CD14-positive monocyte (primary cell): ENCODE measurements around the gene SNX1. TPM values are rescaled to one million over a fixed set of nuclear protein-coding genes. Genes with fewer than 3 reads are reported as not detected.

Source experiments
- DNase-seq, 3 donors: peaks; one replicate each; pipeline ENCODE4 v3.0.0-alpha.2; 2011 to 2022
- H2AFZ ChIP-seq: 2 replicates; pipeline ENCODE4 v1.6.0; 2012; ENCODE audit warnings: mild to moderate bottlenecking, low read depth, low read length, inconsistent platforms; ENCODE audit not compliant: insufficient read depth, poor library complexity, severe bottlenecking
- H3K27ac ChIP-seq, 2 donors: 1 replicate in 1 of 2; 2 replicates in 1 of 2; pipeline ENCODE4 v1.5.1; 2012 to 2013; ENCODE audit warnings: low read length in 2 of 2, control low read depth in 1 of 2, inconsistent platforms in 1 of 2, low read depth in 1 of 2, mild to moderate bottlenecking in 1 of 2
- H3K27me3 ChIP-seq, 2 donors: one replicate each; pipeline versions ENCODE4 v1.6.0 to v1.6.1; 2011 to 2013; ENCODE audit warnings: low read length in 2 of 2; ENCODE audit not compliant: control insufficient read depth in 2 of 2, insufficient read depth in 2 of 2
- H3K36me3 ChIP-seq, 2 donors: replicated peaks in 1 of 2; 1 replicate in 1 of 2; 2 replicates in 1 of 2; pipeline versions ENCODE4 v1.5.1 to v1.6.1; 2012 to 2013; ENCODE audit warnings: low read length in 2 of 2, control low read depth in 1 of 2, inconsistent platforms in 1 of 2, mild to moderate bottlenecking in 1 of 2; ENCODE audit not compliant: insufficient read depth in 2 of 2, control insufficient read depth in 1 of 2
- H3K4me1 ChIP-seq, 2 donors: 1 replicate in 1 of 2; 2 replicates in 1 of 2; pipeline versions ENCODE4 v1.5.1 to v1.6.1; 2012 to 2013; ENCODE audit warnings: low read length in 2 of 2, control low read depth in 1 of 2, inconsistent platforms in 1 of 2, mild to moderate bottlenecking in 1 of 2, moderate library complexity in 1 of 2; ENCODE audit not compliant: insufficient read depth in 2 of 2, control insufficient read depth in 1 of 2
- H3K4me2 ChIP-seq: replicated peaks from 2 replicates; pipeline ENCODE3; 2012; ENCODE audit warnings: low read length, moderate library complexity, mild to moderate bottlenecking; ENCODE audit not compliant: poor library complexity, severe bottlenecking; ENCODE audit errors: extremely low read depth
- H3K4me3 ChIP-seq, 3 experiments: fragments of 200-600 bp in 1 of 3; sonication (generic) in 1 of 3; replicated peaks in 1 of 3; 1 replicate in 2 of 3; 2 replicates in 1 of 3; pipeline ENCODE4 v1.5.1; 2011 to 2013; ENCODE audit warnings: low read length in 3 of 3, mild to moderate bottlenecking in 3 of 3, control low read depth in 2 of 3, low read depth in 2 of 3, inconsistent platforms in 1 of 3, moderate library complexity in 1 of 3
- H3K79me2 ChIP-seq: 2 replicates; pipeline ENCODE4 v1.6.0; 2012; ENCODE audit warnings: mild to moderate bottlenecking, control low read depth, inconsistent platforms, low read length, moderate library complexity; ENCODE audit not compliant: insufficient read depth
- H3K9ac ChIP-seq: 2 replicates; pipeline ENCODE4 v1.6.0; 2017; ENCODE audit warnings: low read length, mild to moderate bottlenecking; ENCODE audit not compliant: insufficient read depth, poor library complexity, severe bottlenecking
- H3K9me3 ChIP-seq, 2 donors: replicated peaks in 1 of 2; 1 replicate in 1 of 2; 2 replicates in 1 of 2; pipeline versions ENCODE4 v1.5.1 to v1.6.1; 2012 to 2013; ENCODE audit warnings: low read length in 2 of 2, control low read depth in 1 of 2; ENCODE audit not compliant: control insufficient read depth in 1 of 2, insufficient read depth in 1 of 2
- H4K20me1 ChIP-seq: 2 replicates; pipeline ENCODE4 v1.6.0; 2012; ENCODE audit warnings: mild to moderate bottlenecking, low read length, control low read depth, moderate library complexity; ENCODE audit not compliant: insufficient read depth
- H3K27ac Mint-ChIP-seq, 7 donors: one replicate each; pipeline ENCODE4 v1.8.0; 2020; ENCODE audit warnings: mild to moderate bottlenecking in 7 of 7, mixed read lengths in 7 of 7, moderate library complexity in 6 of 7, inconsistent platforms in 2 of 7
- H3K27me3 Mint-ChIP-seq, 3 donors: one replicate each; pipeline ENCODE4 v1.8.0; 2021 to 2022; ENCODE audit warnings: low read depth in 3 of 3, mild to moderate bottlenecking in 3 of 3, mixed read lengths in 3 of 3, moderate library complexity in 3 of 3, inconsistent platforms in 1 of 3
- H3K36me3 Mint-ChIP-seq, 2 donors: one replicate each; pipeline ENCODE4 v1.8.0; 2020; ENCODE audit warnings: mixed read lengths in 2 of 2, inconsistent platforms in 1 of 2, mild to moderate bottlenecking in 1 of 2
- H3K4me1 Mint-ChIP-seq: one replicate; pipeline ENCODE4 v1.8.0; 2020; ENCODE audit warnings: mild to moderate bottlenecking, mixed read lengths
- H3K4me3 Mint-ChIP-seq, 2 donors: one replicate each; pipeline ENCODE4 v1.8.0; 2020; ENCODE audit warnings: mild to moderate bottlenecking in 2 of 2, mixed read lengths in 2 of 2, moderate library complexity in 1 of 2
- H3K9me3 Mint-ChIP-seq, 7 donors: one replicate each; pipeline ENCODE4 v1.8.0; 2020 to 2022; ENCODE audit warnings: mixed read lengths in 7 of 7, mild to moderate bottlenecking in 6 of 7, moderate library complexity in 6 of 7, inconsistent platforms in 2 of 7
- WGBS: methylation state at CpG from one replicate; pipeline ENCODE4 v1.1.5; 2013; ENCODE audit warnings: missing lambda C conversion rate; ENCODE audit not compliant: insufficient coverage; 5-methylcytosine and 5-hydroxymethylcytosine counted together
- intact Hi-C, 2 donors: fragments of 100-400 bp; cut with micrococcal nuclease; formaldehyde crosslinking; loops; one replicate each; pipeline versions ENCODE4 v1.15.0 to v1.15.1; 2023
- polyA plus RNA-seq, 3 donors: library from polyadenylated mRNA; depleted of rRNA in 1 of 3; unstranded in 2 of 3; stranded (reverse) in 1 of 3; fragments of 300-500 nt in 2 of 3; fragments of >200 nt in 1 of 3; fragmentation: Illumina TruSeq in 2 of 3; gene quantifications; 1 replicate in 2 of 3; 2 replicates in 1 of 3; pipeline ENCODE4 v1.2.3, GENCODE V29; 2012 to 2021
- TF ChIP-seq, protein P1 (sequence below): fragments of 200-600 bp; IDR thresholded peaks from one replicate; pipeline ENCODE4 v1.8.0; 2022; ENCODE audit warnings: antibody characterized with exemption, mild to moderate bottlenecking

SNX1 gene
- polyA plus RNA-seq, 3 donors, result 104 to 115 (median 115) TPM

DNA sequence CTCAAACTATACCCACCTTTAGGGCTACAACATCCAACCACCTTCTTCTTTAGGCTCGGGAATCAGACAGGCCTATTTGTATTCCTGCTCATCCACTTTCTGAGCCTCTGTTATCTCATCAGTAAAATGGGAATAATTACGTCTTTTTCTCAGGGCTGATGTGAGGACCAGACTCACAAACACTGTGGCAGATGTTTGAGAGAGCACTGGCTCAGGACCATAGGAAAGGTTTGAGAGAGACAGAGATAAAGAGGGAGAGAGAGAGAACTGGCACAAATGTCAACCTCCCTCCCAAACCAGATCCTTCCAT is 44.7 kb upstream of the SNX1 start:
- peaks cover 0 to 8% of the 10 kb centered on the region in 2 donors for H3K36me3 Mint-ChIP-seq
- TF ChIP-seq, protein P1, sequence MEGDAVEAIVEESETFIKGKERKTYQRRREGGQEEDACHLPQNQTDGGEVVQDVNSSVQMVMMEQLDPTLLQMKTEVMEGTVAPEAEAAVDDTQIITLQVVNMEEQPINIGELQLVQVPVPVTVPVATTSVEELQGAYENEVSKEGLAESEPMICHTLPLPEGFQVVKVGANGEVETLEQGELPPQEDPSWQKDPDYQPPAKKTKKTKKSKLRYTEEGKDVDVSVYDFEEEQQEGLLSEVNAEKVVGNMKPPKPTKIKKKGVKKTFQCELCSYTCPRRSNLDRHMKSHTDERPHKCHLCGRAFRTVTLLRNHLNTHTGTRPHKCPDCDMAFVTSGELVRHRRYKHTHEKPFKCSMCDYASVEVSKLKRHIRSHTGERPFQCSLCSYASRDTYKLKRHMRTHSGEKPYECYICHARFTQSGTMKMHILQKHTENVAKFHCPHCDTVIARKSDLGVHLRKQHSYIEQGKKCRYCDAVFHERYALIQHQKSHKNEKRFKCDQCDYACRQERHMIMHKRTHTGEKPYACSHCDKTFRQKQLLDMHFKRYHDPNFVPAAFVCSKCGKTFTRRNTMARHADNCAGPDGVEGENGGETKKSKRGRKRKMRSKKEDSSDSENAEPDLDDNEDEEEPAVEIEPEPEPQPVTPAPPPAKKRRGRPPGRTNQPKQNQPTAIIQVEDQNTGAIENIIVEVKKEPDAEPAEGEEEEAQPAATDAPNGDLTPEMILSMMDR, result no peak
- Histone ChIP-seq H3K9ac (no peak overlapping the region), H2AFZ (no peak overlapping the region), H3K9me3 (no peaks in the 10 kb centered on the region), H3K4me1 (peaks cover 47 to 48% of the 10 kb centered on the region in 2 donors), H3K79me2 (no peaks in the 10 kb centered on the region), H3K4me3 (no peak overlapping the region), H3K36me3 (no peaks in the 10 kb centered on the region), H4K20me1 (no peaks in the 10 kb centered on the region), H3K4me2 (no peak overlapping the region), H3K27ac (no peak overlapping the region), H3K27me3 (peaks cover 0 to 8% of the 10 kb centered on the region in 2 donors)
- intact Hi-C loops, result no loop called here
- peaks cover 16 to 24% (median 21%) of the 10 kb centered on the region in 3 donors for H3K27me3 Mint-ChIP-seq
- WGBS, result no CpG with 5 or more reads among the region's 2 CpGs
- no peak for DNase-seq
- H3K4me1 Mint-ChIP-seq, result peaks cover 58% of the 10 kb centered on the region
- peak overlapping the region in 1 of 2 donors; percentile 2 for H3K4me3 Mint-ChIP-seq
- H3K9me3 Mint-ChIP-seq, result no peaks in the 10 kb centered on the region
- H3K27ac Mint-ChIP-seq, result peak overlapping the region in 1 of 7 donors; percentile 10

DNA sequence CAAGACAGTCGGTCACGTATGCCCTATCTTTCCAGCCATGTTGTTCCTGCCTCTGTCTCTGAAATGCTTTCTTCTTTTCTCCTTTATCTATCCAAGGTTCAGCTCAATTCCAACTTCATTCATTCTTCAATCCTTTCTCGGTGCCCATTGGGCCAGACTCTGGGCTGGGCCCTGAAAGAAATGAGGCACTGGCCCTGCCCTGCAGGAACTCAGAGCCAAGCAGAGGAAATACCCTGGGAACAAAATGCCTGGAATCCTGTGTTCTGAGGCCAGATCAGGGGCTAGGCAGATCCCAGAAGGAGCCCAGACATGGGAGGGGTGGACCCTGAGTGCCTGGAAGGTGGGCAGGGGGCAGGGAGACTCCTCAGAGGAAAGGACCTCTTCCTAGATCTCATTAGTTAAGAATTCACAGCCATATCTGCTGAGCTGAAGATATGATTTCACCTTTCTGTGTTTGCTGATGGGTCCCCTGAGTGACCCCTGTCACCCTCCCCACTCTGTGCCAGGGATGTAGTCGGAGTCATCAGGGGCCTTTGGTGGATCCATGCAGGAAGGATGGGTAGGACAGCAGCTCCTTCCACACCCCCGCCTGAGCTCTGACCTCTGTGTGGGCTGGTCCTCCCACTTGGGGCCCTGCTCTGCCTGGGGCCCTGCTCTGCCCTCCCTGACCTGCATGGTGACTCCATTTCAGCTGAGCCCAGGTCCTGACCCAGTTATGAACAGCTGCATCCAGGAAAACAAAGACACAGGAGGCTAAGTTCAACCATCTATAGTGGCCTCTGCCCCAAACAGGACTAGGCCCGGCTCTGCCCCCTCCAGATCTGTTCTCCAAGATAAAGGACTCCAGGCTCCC is 44.1 kb upstream of the SNX1 start:
- Mint-ChIP-seq H3K9me3 (no peaks in the 10 kb centered on the region), H3K27me3 (peaks cover 14 to 21% (median 21%) of the 10 kb centered on the region in 3 donors), H3K36me3 (peaks cover 0 to 8% of the 10 kb centered on the region in 2 donors), H3K4me1 (peaks cover 56% of the 10 kb centered on the region), H3K27ac (no peak overlapping the region), H3K4me3 (peak overlapping the region in 1 of 2 donors; percentile 16)
- H4K20me1 ChIP-seq, result no peaks in the 10 kb centered on the region
- intact Hi-C loops, result no loop called here
- H3K9me3 ChIP-seq, result no peaks in the 10 kb centered on the region
- no peak overlapping the region for H3K9ac ChIP-seq
- WGBS, result 98% methylated on average over 4 of the region's 6 CpGs
- H3K27me3 ChIP-seq, result peaks cover 0 to 5% of the 10 kb centered on the region in 2 donors
- H3K36me3 ChIP-seq, result no peaks in the 10 kb centered on the region
- H3K4me2 ChIP-seq, result no peak overlapping the region
- H3K4me1 ChIP-seq, result peaks cover 44 to 45% of the 10 kb centered on the region in 2 donors
- H3K4me3 ChIP-seq, result no peak overlapping the region
- H2AFZ ChIP-seq, result no peak overlapping the region
- DNase-seq, result no peak
- TF ChIP-seq, protein P1, result no peak
- no peaks in the 10 kb centered on the region for H3K79me2 ChIP-seq
- H3K27ac ChIP-seq, result no peak overlapping the region
